AML-193 (cell line): ENCODE results near the gene PTCH1.

ENCODE experiments used
- DNase-seq, 2 experiments: peaks; one replicate each; lab custom pipeline; 2025; lab: John Stamatoyannopoulos, UW

Gene PTCH1

DNA sequence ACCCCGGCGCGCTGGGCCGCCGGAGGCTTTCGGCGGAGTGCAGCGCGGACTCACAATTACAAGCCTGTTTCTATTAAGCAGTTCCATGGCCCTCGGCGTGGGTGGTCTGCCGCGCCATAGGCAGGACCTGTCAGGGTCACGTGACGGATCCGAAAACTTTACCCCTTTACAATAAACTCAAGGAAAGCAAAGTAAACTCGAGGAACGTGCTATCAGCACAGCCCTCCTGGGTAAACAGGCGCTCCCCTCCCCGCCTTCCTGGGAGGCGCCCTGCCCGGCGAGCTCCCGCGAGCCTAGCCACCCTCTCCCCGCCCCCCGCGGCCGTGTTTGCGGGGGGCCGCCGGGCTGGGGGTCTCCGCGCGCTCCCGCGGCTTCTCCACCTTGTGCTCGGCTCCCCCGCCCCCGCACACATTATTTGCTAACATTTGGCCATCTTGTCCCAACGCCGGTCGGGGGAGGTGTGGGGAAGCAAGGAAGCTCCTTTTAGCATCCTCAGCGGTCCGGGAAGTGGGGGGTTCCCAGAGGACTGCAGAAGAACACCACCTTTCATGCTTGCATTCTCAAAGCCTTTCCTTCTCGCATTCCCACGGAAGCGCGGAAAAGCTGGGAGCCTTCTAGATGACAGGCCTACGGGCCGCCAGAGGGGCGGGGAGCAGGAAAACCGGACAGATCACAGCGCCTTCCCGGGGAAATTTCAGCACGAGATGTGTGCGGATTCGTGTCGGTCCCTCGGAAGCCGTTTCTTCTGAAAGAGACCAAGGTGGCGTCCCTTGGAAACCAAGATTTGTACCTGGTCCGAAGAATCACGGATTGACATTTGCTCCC, at the start of gene PTCH1:
PTCH1 (minus strand) TSS at position 238 of the 825 bp plus-strand sequence.
- DNase-seq, result no peak

- no peak for DNase-seq
Measured at GRCh38 chr9:95565982-95566381, 49.2 kb upstream of the PTCH1 start.

DNA sequence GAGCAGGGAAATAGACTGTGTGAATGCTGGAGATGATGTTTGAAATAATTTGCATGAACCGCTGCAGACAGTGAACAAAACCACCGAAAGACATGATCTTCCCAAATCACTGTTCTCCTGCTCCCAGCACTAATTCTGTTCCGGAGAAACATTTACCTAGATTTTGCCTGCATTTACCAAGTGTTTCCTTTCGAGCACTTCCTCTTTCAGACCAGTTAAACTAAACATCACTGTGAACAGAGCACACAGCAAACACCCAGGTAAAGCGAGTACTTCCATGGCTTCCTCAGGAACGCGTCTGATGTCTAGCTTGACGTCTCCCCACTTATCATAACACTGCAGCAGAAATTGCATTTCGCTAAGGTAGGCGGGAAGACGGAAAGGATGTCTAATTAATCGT, 45.1 kb upstream of the PTCH1 start:
- no peak for DNase-seq

DNA sequence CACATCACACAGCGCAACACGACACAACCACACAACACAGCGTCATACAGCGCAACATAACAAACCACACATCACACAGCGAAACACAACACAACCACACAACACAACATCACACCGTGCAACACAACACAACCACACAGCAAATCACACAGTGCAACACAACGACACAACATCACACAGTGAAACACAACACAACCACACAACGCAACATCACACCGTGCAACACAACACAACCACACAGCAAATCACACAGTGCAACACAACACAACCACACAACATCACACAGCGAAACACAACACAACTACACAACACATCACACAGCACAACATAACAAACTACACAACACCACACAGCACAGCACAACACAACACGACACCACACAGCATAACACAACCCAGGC, 40.4 kb upstream of the PTCH1 start:
- DNase-seq, result no peak

DNA sequence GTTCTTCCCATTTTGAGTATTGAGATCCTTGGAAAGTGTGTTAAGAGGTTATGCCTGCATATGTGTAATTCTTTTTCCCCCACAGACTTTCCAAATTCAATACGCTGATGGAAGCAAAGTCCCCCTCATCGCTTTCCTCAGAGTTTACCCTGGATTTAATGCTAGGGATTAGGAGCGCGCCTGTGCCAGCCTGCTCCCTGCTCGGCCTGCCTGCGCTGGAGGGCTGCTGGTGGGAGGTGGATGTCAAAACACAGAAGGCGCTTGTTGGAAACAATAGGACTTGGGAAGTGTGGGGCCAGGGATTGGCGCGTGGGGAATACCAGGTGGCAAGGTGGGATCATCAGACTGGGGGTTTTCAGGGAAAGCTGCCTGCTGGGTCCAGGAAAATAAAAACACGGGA, 39.8 kb upstream of the PTCH1 start:
- no peak for DNase-seq

- DNase-seq, result no peak
Measured at GRCh38 chr9:95552814-95553546, 36.2 kb upstream of the PTCH1 start.

DNA sequence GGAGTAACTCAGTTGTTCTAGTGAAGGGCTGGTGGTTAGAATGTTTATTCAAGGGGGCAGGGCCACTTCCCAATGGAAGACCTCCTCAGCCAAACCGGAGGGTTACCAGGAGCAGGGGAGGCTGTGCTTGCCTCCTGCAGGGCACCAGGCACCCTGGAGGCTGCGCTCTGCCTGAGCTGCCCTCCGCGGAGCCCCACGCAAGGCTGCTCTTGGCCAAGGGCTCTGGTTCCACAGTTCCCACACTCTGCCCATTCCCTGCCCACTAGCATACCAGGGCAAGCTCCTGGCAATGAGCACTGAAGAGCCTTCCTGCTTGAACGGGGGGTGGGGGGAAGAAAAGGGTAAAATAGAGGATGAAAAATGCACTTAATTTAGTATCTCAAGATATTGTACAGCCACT, 35.5 kb upstream of the PTCH1 start:
- no peak for DNase-seq

DNA sequence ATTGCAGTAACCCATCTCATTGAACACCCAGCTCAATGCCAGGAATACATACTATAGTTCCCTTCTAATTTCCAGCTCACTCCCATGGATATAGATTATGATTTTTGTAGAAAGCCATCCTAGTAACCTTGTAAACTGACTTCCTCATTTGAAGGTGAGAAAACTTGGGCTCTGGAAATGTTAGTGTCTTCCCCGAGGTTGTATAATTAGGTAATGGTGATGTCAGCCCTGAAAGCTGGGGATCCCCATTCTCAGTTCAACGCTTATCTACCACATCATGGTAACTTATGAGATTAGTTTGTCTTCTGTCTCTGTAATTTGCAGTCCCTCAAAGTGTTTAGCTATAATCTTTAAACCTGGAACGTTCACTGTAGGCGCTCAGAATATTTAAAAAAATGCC, 34.6 kb upstream of the PTCH1 start:
- no peak for DNase-seq

DNA sequence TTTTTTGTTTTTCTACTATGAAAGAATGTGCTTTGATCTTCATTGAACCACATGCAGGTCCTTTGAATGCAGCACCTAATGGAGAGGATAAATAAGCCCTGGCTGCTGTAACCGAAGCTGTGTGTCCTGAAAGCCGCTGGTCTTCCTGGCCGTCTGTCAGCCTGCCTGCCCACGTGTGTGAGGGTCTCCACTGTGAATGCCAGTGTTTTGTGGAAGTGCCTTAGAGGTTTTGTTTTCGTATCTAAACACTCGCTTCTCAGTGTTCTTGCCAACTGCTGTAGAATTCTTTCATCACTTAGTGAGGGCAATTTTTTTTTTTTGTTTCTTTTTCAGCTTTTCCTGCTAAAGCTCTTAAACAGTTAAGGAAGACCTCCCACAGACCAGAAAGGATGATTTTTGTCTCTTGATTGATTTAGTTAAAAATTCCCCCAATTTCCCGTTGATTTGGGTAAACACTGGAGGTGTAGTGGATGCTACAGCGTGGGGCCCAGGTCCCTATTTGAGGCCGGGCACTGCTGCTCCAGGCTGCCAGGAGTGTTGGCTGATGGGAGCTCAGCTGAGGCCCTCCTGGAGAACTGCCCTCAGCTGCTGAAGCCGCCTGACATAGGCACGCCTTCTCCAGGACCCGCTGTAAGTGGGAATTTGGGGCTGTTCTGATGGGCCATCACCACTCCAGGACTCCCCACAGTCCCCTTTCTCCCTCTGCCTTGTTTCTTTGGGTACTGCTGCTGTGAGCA, 29.2 kb upstream of the PTCH1 start:
- no peak for DNase-seq

DNA sequence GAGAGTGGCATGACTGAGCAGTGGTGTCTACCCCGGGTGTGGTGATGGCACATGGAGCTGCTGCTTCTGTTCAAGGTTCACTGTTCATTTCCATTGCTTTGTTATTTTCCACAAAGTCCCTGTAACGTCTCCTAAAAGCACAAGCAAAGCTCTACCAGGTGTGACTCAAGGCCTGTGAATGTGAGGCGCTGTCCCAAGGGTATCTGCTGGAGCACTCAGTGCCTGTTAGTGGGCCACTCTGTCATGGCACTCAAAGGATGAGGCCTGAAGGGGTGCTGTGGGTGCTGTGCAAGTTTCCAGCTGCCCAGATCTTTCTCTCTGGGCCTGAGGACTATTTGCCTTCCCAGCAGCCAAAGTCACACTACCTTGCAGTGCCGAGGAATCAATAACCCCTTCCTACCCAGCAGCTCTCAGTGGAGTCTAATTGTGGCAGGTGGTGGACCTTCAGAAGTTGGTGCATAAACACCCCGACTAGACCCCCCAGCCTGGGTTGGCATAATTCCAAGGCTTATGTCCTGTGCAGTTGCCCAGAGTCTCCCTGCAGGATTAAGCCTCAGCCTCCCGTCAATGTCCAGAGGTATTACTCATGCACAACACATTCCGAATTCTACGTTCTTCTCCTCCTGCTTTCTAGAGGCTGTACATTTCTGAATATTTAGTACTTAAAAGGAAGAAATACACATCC, 17.4 kb upstream of the PTCH1 start:
- DNase-seq, result no peak

- no peak for DNase-seq
Measured at GRCh38 chr9:95529910-95530309, 13.1 kb upstream of the PTCH1 start.

GRCh38 chr9:95528908-95529502, 12.2 kb upstream of the PTCH1 start:
- no peak for DNase-seq

GRCh38 chr9:95522871-95523370, 6.2 kb upstream of the PTCH1 start:
- no peak for DNase-seq

GRCh38 chr9:95521699-95522098, 4.9 kb upstream of the PTCH1 start:
- no peak for DNase-seq

DNA sequence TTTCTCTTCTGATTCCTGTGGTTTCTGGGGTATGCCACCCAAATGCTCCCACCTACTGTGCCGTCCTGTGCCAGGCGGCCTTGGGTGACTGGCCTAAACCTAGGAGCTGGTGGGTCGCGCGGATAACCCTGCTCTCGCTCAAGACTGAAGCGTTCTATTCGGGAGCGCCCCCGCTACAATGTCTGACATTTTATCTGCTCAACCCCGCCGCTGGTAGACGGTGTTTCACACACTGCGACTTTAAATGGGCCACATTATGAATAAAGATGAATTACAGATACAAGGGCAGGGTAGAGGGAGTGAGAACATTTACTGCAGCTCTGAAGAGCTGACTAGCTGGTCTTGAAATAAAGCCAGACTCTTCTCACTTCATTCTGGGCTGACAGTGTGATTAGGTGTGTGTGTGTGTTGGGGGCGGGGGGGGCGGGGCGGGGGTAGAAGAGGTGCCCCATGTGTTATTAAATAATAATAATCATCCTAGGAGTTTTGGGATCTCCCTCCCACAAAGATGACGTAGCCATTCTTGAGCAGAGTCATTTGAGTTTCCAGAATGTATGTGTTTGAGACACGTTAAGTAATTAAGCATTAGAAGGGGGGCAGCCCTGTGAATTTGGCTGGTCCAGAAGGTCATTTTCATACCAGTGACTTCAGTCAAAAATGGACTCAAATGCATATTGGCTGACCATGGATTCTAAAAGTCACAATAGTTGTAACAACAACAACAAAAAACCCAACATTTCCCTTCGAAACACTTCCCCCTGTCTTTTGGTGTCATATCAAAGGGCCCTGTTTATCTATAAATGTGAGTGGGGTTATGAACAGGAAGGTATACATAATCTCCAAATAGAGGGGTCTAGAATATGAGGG, 1.0 kb upstream of the PTCH1 start:
- no peak for DNase-seq

DNA sequence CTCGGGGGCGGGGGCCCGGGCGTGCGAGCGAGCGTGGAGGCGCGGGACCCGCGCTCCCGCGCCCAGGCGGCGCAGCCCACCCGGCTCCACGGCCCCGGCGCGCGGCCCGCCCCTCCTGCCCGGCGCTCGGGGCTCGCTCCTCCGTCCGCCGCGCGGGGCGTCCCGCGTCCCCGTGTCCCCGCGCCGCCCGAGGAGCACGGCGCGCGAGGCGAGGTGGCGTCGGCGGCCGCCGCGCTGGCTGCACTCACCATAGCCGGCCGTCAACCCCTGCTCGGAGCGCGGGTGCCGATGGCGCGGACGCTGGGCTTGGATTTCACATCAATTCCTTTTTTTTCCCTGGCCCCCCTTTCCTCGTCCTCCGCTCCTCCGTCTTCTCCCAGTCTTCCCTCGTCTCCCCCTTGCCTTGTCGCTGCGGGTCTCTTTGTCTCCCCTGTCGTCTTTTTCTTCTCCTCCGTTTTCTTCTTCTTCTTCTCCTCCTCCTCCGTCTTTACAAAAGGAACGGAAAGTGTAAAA, 494 bp downstream of the PTCH1 start:
- no peak for DNase-seq

DNA sequence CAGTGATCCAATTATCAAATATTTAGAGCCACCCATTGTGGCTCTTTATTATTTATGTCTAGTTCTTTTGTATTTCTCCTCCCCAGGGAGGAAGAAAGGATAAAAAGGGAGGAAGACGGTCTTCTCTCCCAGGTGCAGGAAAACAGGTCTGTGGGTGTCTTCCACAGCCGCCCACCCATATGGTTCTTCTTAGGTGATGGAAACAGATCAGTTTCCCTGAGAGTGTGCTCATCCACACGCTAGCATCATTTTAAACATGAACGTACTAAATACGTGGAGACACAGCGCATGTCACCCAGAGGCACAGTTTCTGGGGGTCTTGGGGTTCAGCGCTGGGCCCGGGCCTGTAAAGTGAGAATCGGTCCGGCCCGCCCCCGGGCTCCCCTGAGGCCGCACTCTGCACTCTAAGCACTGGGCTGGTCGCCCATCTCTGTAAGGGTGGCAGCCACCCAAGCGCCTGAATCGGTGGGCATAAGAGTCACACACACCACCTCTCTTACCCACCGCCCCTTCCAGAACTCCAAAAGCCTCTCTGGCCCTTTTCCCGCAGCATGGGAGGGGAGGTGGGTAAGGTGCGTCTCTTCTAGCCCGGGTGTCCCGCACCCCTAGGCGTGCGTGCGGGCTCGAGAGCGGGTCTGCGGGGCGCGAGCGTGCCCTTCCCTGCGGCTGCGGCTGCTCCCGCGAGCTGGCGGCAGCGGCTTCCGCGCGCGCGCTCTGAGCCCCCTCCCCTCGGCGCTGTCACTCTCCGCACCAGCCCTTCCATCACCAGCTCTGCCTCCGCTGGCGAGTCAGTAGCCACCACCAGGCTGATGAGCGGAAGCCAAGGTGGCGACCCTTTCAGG, 1.3 kb downstream of the PTCH1 start:
- DNase-seq, result no peak

DNA sequence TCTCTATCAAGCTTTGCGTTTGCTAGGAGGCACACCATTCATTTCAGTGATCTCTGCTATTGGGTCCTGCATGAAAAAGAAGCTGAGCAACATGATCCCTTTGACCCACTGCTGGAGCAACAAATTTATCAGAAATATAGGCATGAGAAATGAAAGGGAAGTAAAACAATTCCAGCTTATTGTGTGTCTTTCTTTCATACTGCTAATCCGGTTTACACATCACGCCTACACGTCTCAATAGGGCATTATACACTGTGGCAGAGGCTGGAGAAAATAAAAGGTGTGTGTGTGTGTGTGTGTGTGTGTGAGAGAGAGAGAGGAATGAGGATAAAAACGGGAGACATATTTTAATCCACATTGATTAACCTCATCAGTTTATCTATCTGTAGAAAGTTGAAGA, 2.4 kb downstream of the PTCH1 start:
- no peak for DNase-seq

GRCh38 chr9:95513711-95514110, 3.1 kb downstream of the PTCH1 start:
- no peak for DNase-seq
